OCI-LY3 (cell line): Measurements from ENCODE around the gene USP10.

Experiments
- H2AFZ ChIP-seq: fragments of 200-600, 300-600 bp; shearing (Covaris generic); 2 replicates; pipeline ENCODE4 v1.6.0; 2014; ENCODE audit warnings: antibody characterized with exemption, low read depth, low read length
- H3K27ac ChIP-seq: fragments of 200-600, 300-600 bp; sonication (generic); 2 replicates; pipeline ENCODE4 v1.5.1; 2014; ENCODE audit warnings: mild to moderate bottlenecking, low read length, moderate library complexity, mixed read lengths
- H3K27me3 ChIP-seq: fragments of 200-600, 300-600 bp; sonication (generic); 2 replicates; pipeline ENCODE4 v1.6.1; 2014; ENCODE audit warnings: low read depth, low read length, mixed read lengths
- H3K36me3 ChIP-seq: fragments of 200-600, 300-600 bp; sonication (generic); replicated peaks from 2 replicates; pipeline ENCODE3; 2014; ENCODE audit warnings: low read depth, low read length, mixed read lengths
- H3K4me1 ChIP-seq: fragments of 300-600, 200-600 bp; sonication (generic); 2 replicates; pipeline ENCODE4 v1.6.1; 2014; ENCODE audit warnings: low read length, mixed read lengths
- H3K4me2 ChIP-seq: fragments of 200-600, 300-600 bp; sonication (generic); 2 replicates; pipeline ENCODE4 v1.6.1; 2014; ENCODE audit warnings: low read length, mixed read lengths
- H3K4me3 ChIP-seq: fragments of 300-600, 200-600 bp; sonication (generic); 2 replicates; pipeline ENCODE4 v1.5.1; 2014; ENCODE audit warnings: antibody characterized with exemption, mild to moderate bottlenecking, low read length, moderate library complexity
- H3K79me2 ChIP-seq: fragments of 300-600, 200-600 bp; shearing (Covaris generic); 2 replicates; pipeline ENCODE4 v1.6.1; 2014; ENCODE audit warnings: mild to moderate bottlenecking, low read length, mixed read lengths
- H3K9ac ChIP-seq: fragments of 300-600, 200-600 bp; shearing (Covaris generic); 2 replicates; pipeline ENCODE4 v1.6.0; 2014; ENCODE audit warnings: mild to moderate bottlenecking, low read length, moderate library complexity
- H3K9me3 ChIP-seq: fragments of 200-600, 300-600 bp; shearing (Covaris generic); 2 replicates; pipeline ENCODE4 v1.6.1; 2014; ENCODE audit warnings: low read length, mixed read lengths; ENCODE audit not compliant: insufficient read depth
- H4K20me1 ChIP-seq: fragments of 200-600, 300-600 bp; sonication (generic); 2 replicates; pipeline ENCODE4 v1.6.1; 2016; ENCODE audit warnings: low read length, mixed read lengths; ENCODE audit not compliant: insufficient read depth
- CTCF ChIP-seq: fragments of 200-600, 300-600 bp; sonication (generic); IDR thresholded peaks from 2 replicates; pipeline ENCODE4 v1.5.1; 2014; ENCODE audit warnings: antibody characterized with exemption, low read length, low read depth
- EZH2phosphoT487 ChIP-seq: fragments of 200-600 bp; shearing (Covaris generic); IDR thresholded peaks from 2 replicates; pipeline ENCODE4 v1.6.1; 2018; ENCODE audit warnings: antibody characterized with exemption, mixed run types, low read depth

Gene USP10

GRCh38 chr16:84699712-84700445, at the start of gene USP10:
USP10 (plus strand) TSS chr16:84700000; CDS start chr16:84700091, 91 bp downstream.
- Histone ChIP-seq H3K4me3 (peak within 1 kb of the TSS; percentile 94), H3K4me1 (peaks cover 15% of the 10 kb centered on the region), H3K4me2 (peak within 1 kb of the TSS; percentile 87), H3K27me3 (no peaks in the 10 kb centered on the region), H4K20me1 (peaks cover 44% of the 10 kb centered on the region), H3K27ac (peak within 1 kb of the TSS; percentile 67), H3K79me2 (peaks cover 58% of the 10 kb centered on the region), H2AFZ (peak within 1 kb of the TSS; percentile 78; the same call in 1 of the 2 replicates), H3K9me3 (no peaks in the 10 kb centered on the region), H3K36me3 (peaks cover 7% of the 10 kb centered on the region), H3K9ac (peak within 1 kb of the TSS; percentile 85)
- TF ChIP-seq EZH2phosphoT487, result no peak
- TF ChIP-seq CTCF, result no peak

- no peaks in the 10 kb centered on the region for H4K20me1 ChIP-seq
- peaks cover 13% of the 10 kb centered on the region for H3K27me3 ChIP-seq
- H3K27ac ChIP-seq, result no peak overlapping the region
- no peak overlapping the region for H3K4me3 ChIP-seq
- peaks cover 4% of the 10 kb centered on the region for H3K36me3 ChIP-seq
- no peak overlapping the region for H2AFZ ChIP-seq
- H3K9me3 ChIP-seq, result no peaks in the 10 kb centered on the region
- no peak overlapping the region for H3K9ac ChIP-seq
- 0 out of 2 replicates have a peak, but pooled peaks cover 4% of the 10 kb centered on the region for H3K79me2 ChIP-seq
- H3K4me2 ChIP-seq, result no peak overlapping the region
- H3K4me1 ChIP-seq, result peaks cover 10% of the 10 kb centered on the region
- no peak for TF ChIP-seq CTCF
- no peak for TF ChIP-seq EZH2phosphoT487
Observed at GRCh38 chr16:84650062-84650991, 49.5 kb upstream of the USP10 start.

GRCh38 chr16:84652566-84652965, 47.2 kb upstream of the USP10 start:
- H2AFZ ChIP-seq, result no peak overlapping the region
- no peaks in the 10 kb centered on the region for H4K20me1 ChIP-seq
- H3K79me2 ChIP-seq, result 0 out of 2 replicates have a peak, but pooled peaks cover 4% of the 10 kb centered on the region
- H3K4me3 ChIP-seq, result no peak overlapping the region
- no peaks in the 10 kb centered on the region for H3K9me3 ChIP-seq
- peaks cover 2% of the 10 kb centered on the region; the same call in 1 of the 2 replicates for H3K27me3 ChIP-seq
- no peak overlapping the region for H3K9ac ChIP-seq
- H3K4me1 ChIP-seq, result peaks cover 9% of the 10 kb centered on the region
- H3K4me2 ChIP-seq, result no peak overlapping the region
- peaks cover 4% of the 10 kb centered on the region for H3K36me3 ChIP-seq
- H3K27ac ChIP-seq, result no peak overlapping the region
- TF ChIP-seq EZH2phosphoT487, result no peak
- no peak for TF ChIP-seq CTCF

- TF ChIP-seq CTCF, result no peak
- TF ChIP-seq EZH2phosphoT487, result no peak
- Histone ChIP-seq H3K9ac (no peak overlapping the region), H2AFZ (no peak overlapping the region), H3K4me3 (no peak overlapping the region), H3K27ac (no peak overlapping the region), H3K27me3 (no peaks in the 10 kb centered on the region), H3K9me3 (no peaks in the 10 kb centered on the region), H4K20me1 (no peaks in the 10 kb centered on the region), H3K4me1 (peaks cover under 1% of the 10 kb centered on the region), H3K4me2 (no peak overlapping the region), H3K79me2 (no peaks in the 10 kb centered on the region), H3K36me3 (peaks cover 10% of the 10 kb centered on the region)
Observed at GRCh38 chr16:84654238-84654637, 45.6 kb upstream of the USP10 start.
